Measurements from ENCODE around the gene BHLHE23.

Gene BHLHE23

DNA sequence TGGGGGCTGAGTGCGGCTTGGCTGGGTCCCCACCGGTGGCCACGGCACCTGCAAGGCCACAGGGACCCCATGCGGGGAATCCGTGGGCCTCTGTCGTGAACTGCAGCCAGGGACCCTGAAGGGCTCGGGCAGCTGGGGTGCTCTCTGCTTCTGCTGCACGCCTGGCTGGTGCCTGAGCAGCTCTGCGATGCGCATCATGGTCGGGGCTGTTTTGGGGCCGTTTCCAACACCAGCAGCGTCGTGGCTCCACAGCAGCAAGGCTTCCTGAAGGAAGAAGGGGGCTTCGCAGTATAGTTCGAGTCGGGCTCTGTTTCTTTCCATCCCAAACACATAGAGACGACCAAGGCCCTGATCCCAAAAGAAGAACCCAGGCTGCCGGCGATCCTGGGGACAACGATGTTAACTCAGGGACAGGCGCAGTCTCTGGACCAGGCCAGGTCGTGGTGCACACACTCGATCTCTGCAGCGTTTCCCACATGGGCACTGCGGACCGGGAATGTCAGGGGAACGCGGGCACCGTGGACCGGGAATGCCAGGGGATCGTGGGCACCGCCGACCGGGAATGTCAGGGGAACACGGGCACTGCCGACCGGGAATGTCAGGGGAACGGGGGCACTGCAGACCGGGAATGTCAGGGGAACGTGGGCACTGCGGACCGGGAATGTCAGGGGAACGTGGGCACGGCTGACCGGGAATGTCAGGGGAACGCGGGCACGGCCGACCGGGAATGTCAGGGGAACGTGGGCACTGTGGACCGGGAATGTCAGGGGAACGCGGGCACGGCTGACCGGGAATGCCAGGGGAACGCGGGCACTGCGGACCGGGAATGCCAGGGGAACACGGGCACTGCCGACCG, 36.8 kb upstream of the BHLHE23 start:
- TF ChIP-seq, protein P1, sequence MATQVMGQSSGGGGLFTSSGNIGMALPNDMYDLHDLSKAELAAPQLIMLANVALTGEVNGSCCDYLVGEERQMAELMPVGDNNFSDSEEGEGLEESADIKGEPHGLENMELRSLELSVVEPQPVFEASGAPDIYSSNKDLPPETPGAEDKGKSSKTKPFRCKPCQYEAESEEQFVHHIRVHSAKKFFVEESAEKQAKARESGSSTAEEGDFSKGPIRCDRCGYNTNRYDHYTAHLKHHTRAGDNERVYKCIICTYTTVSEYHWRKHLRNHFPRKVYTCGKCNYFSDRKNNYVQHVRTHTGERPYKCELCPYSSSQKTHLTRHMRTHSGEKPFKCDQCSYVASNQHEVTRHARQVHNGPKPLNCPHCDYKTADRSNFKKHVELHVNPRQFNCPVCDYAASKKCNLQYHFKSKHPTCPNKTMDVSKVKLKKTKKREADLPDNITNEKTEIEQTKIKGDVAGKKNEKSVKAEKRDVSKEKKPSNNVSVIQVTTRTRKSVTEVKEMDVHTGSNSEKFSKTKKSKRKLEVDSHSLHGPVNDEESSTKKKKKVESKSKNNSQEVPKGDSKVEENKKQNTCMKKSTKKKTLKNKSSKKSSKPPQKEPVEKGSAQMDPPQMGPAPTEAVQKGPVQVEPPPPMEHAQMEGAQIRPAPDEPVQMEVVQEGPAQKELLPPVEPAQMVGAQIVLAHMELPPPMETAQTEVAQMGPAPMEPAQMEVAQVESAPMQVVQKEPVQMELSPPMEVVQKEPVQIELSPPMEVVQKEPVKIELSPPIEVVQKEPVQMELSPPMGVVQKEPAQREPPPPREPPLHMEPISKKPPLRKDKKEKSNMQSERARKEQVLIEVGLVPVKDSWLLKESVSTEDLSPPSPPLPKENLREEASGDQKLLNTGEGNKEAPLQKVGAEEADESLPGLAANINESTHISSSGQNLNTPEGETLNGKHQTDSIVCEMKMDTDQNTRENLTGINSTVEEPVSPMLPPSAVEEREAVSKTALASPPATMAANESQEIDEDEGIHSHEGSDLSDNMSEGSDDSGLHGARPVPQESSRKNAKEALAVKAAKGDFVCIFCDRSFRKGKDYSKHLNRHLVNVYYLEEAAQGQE (IDR thresholded peaks at IDR 0.05; ENCODE audit: low read depth) = no peak
- TF ChIP-seq TAF1 (IDR thresholded peaks at IDR 0.05; ENCODE audit: low read depth) (no peak), EGR1 (IDR thresholded peaks at IDR 0.05) (no peak), ZBTB7A (IDR thresholded peaks at IDR 0.05; ENCODE audit: low read depth) (no peak), FOXM1 (IDR thresholded peaks at IDR 0.05; ENCODE audit: borderline replicate concordance, low read depth) (no peak), TEAD4 (IDR thresholded peaks at IDR 0.05) (no peak), YY1 (IDR thresholded peaks at IDR 0.05; ENCODE audit: low read depth) (no peak), CEBPB (IDR thresholded peaks at IDR 0.05) (no peak), EP300 (IDR thresholded peaks at IDR 0.05; ENCODE audit: borderline replicate concordance) (no peak), CREB1 (IDR thresholded peaks at IDR 0.05; ENCODE audit: low read depth) (no peak), TCF12 (IDR thresholded peaks at IDR 0.05; ENCODE audit: low read depth) (no peak)
- TF ChIP-seq, protein P2, sequence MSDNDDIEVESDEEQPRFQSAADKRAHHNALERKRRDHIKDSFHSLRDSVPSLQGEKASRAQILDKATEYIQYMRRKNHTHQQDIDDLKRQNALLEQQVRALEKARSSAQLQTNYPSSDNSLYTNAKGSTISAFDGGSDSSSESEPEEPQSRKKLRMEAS (IDR thresholded peaks at IDR 0.05) = no peak

DNA sequence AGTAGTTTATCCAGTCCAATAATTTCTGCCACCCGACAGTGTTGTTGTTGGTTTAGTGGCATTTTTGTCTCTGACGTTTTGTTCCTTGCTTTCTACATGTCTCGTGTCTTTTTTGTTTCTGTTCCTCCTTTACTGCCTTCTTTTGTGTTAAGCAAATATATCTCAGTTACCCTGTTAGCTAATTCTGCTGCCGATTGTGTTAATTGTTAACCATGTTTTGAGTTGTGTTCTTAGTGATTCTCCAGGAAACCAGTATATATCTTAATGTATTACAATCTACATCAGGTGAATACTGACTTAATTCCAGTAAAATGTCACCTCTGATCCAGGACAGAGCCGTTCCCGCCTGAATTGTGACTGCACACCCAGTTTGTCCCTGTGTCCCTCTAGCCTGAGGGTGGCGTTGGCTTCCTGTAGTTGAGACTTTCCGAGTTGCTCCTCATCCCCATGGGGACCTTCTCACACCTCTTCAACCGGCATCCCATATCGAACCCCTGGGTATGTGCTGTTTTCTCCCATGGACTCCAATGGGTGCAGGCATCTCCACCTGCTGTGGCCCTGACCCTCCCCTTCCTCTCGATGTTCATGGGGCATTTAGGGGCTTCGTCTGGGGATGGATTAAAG, 35.8 kb upstream of the BHLHE23 start:
- no peak for TF ChIP-seq TCF12 (IDR thresholded peaks at IDR 0.05; ENCODE audit: low read depth)
- TF ChIP-seq, protein P3, sequence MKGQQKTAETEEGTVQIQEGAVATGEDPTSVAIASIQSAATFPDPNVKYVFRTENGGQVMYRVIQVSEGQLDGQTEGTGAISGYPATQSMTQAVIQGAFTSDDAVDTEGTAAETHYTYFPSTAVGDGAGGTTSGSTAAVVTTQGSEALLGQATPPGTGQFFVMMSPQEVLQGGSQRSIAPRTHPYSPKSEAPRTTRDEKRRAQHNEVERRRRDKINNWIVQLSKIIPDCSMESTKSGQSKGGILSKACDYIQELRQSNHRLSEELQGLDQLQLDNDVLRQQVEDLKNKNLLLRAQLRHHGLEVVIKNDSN (IDR thresholded peaks at IDR 0.05) = no peak

DNA sequence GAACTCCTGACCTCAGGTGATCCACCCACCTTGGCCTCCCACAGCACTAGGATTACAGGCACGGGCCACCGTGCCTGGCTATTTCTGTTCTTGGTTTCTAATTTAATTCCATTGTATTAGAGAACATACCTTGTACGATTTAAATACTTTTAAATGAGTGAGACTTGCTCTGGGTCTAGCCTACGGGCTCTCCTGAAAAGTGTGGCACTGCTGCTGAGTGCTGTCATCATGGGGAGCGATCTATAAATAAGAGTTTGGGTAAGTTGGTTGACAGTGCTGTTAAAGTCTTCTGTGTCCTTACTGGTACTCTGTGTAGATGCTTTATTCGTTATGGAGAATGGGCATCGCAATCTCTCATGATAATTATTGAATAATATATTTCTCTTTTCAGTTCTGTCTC, 35.0 kb upstream of the BHLHE23 start:
- TF ChIP-seq RAD21 (IDR thresholded peaks at IDR 0.05; ENCODE audit: low read depth) (no peak), EP300 (IDR thresholded peaks at IDR 0.05; ENCODE audit: borderline replicate concordance) (no peak), CEBPB (IDR thresholded peaks at IDR 0.05) (no peak), TAF1 (IDR thresholded peaks at IDR 0.05; ENCODE audit: low read depth) (no peak), ZBTB7A (IDR thresholded peaks at IDR 0.05; ENCODE audit: low read depth) (no peak), TEAD4 (IDR thresholded peaks at IDR 0.05) (no peak), YY1 (IDR thresholded peaks at IDR 0.05; ENCODE audit: low read depth) (no peak), FOXM1 (IDR thresholded peaks at IDR 0.05; ENCODE audit: borderline replicate concordance, low read depth) (no peak), EGR1 (IDR thresholded peaks at IDR 0.05) (no peak), NFIC (IDR thresholded peaks at IDR 0.05) (no peak), CREB1 (IDR thresholded peaks at IDR 0.05; ENCODE audit: low read depth) (no peak), TCF12 (IDR thresholded peaks at IDR 0.05; ENCODE audit: low read depth) (no peak)
- TF ChIP-seq, protein P3 (IDR thresholded peaks at IDR 0.05) = no peak
- TF ChIP-seq, protein P2 (IDR thresholded peaks at IDR 0.05) = no peak
- TF ChIP-seq, protein P1 (IDR thresholded peaks at IDR 0.05; ENCODE audit: low read depth) = no peak

DNA sequence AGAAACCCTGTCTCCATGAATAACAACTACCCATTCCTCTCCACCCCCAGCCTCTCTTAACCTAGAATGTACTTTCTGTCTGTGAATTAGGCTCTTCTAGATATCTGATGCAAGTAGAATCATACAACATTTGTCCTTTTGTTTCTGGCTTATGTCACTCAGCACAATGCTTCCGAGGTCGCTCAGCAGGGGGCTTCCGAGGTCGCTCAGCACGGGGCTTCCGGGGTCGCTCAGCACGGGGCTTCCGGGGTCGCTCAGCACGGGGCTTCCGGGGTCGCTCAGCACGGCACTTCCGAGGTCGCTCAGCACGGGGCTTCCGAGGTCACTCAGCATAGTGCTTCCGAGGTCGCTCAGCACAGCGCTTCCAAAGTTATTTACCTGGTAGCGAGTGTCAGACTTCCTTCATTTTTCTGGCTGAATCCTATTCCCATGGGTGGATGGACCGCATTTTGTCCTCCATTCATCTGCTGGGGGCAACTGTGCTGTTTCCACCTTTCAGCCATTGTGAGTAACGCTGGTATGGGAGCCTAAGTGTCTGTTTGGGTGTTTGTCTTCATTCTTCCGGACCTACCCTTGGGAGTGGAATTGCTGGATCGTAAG, 31.0 kb upstream of the BHLHE23 start:
- TF ChIP-seq, protein P2 (IDR thresholded peaks at IDR 0.05) = no peak
- no peak for TF ChIP-seq RAD21 (IDR thresholded peaks at IDR 0.05; ENCODE audit: low read depth)
- no peak for TF ChIP-seq EP300 (IDR thresholded peaks at IDR 0.05; ENCODE audit: borderline replicate concordance)
- TF ChIP-seq EGR1 (IDR thresholded peaks at IDR 0.05) = no peak
- TF ChIP-seq, protein P1 (IDR thresholded peaks at IDR 0.05; ENCODE audit: low read depth) = no peak
- no peak for TF ChIP-seq ZBTB7A (IDR thresholded peaks at IDR 0.05; ENCODE audit: low read depth)
- TF ChIP-seq, protein P3 (IDR thresholded peaks at IDR 0.05) = no peak
- no peak for TF ChIP-seq TEAD4 (IDR thresholded peaks at IDR 0.05)
- TF ChIP-seq TAF1 (IDR thresholded peaks at IDR 0.05; ENCODE audit: low read depth) = no peak
- no peak for TF ChIP-seq CEBPB (IDR thresholded peaks at IDR 0.05)
- no peak for TF ChIP-seq CREB1 (IDR thresholded peaks at IDR 0.05; ENCODE audit: low read depth)
